ENCODE data around the gene FOLH1.
"Not testable (repeated sequence)": the region's sequence is repeated elsewhere in the genome, so short reads cannot be mapped to it uniquely, and the experiment has no call there.

The FOLH1 gene

DNA sequence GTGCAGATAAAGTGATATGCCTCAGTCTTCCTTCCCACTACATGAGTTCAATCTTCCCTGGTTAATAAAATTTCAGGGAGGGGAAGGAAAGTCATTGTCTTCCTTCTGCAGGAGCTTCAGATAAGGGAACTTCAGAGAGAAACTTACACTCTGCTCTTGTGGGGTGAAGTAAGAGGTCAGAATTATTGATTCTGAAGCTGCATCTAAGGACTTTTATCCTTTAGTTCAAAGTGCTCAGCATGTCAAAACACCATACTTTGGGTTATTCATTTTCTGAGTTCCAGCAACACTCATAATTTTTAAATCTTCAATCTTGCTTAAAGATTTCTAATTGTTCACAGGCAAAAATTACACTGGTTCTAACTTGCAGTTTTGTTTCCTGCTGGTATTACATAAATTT lies 33.0 kb downstream of the FOLH1 start:
- DNase-seq = not testable (repeated sequence)

DNA sequence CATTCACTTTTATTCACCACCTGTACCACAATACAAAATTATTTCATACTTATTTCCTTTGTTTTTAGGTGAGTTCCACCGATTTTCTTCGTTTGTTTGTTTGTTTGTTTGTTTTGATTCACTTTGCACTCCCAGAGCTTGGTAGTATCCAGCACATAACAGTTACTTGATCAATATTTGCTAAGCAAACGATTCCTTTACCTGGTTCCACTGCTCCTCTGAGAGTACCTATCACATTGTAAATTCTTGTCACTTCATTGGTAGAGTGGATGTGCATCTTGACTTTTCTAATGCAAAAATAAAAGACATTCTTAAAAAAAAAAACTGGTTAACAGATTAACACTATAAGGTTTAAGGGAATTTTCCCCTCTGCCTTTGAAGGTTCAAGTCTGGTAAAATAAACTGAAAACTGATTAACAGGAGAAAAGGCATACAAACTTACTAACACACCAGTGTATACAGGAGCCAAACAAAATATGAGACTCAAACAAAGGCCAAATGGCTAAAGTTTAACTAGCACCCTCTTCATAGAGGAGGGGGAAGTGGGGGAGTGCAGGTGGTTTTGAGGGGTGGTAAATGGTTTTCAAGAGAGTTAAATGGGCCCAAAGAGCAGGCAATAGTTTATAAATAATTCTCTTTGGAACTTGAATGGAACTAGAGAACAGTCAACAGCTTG lies 33.6 kb downstream of the FOLH1 start:
- DNase-seq = not testable (repeated sequence)

DNA sequence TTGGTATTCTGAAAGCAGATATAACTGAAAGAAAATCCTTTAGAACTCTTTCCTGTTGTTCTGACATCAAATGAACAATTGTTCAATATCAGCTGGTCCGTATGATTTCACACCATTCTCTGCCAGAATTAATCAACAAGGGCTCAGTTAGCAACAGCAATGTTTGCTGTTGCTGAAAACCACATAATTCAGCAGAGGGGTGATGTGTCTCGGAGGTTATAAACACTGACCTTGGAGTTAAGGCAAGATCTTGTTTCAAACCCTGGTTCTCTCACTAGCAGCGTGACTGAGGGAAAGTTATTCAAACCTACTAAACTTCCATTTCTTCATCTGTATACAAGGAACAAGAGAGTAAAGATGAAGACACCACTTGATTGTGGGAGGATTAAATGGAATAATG lies 36.8 kb downstream of the FOLH1 start:
- not testable (repeated sequence) for DNase-seq

DNA sequence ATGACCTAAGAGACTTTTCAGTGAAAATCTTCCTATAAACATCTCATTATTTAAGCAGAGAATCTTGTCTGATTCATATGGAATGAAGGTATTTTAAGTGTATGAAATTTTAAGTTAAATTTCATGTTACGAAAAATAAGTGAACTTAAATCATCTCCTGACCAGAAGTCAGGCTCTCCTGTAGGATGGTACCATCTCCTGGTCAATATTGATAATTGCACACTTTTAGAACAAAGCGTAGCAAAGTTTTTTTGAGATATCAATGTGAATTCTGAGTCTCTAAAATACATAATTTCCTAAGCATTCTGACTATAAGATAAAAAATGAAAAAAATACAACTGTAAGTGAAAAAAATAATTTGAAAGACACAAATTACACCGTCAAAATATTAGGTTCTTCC lies 38.8 kb downstream of the FOLH1 start:
- not testable (repeated sequence) for DNase-seq

DNA sequence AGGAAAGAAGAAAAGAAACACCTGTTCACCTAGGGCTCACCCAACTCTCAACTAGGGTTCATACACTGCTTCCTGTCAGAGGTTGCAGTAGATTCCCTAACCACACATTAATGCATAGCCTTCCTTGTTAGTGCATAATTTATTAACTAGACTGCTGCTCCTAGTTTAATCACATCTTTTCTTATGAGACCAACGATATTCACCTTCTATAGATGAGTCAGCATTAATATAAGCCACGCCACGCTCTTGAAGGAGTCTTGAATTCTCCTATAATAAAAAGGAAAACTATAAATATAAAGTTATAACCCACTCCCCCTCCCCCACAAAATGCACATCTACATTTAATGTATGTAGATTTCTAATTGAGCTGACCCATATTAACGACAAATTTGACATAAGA lies 39.4 kb downstream of the FOLH1 start:
- DNase-seq = not testable (repeated sequence)

DNA sequence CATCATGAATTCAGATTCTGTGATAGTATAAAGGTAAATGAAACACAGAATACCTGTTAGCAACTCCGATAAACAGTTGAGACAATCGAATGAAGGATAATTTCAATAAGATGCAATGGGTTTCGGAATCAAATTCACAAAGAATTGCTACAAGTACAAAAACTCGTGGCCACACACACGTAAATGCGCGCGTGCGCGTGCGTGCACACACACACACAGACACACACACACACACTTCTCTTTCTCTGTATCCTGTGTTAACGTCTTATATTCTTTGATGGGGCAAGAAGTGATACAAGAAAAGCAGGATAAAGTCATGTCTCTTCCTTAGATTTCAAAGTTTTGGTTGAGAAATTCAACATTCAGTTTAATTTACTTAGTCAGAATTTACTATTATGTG lies 57.2 kb downstream of the FOLH1 start:
- DNase-seq = no peak

DNA sequence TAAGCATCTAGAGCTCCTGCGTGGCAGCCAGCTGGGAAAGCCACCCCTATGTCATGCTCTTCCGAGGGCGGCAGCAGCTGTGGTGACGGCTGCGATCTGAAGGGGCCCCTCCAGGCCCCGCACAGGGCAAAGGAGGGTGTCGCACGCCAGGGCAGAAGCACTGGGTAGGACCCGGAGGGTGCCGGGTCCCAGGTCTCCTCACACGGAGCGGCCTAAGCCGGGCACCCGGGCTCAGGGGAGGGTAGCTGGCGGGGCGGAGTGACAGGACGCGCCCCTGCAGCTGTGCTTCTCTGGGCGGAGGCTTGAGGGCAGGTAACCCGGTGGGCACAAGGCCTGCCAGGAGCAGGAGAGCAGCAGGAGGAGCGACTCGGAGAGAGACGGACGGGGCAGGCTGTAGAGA lies 106.0 kb downstream of the FOLH1 start:
- not testable (repeated sequence) for DNase-seq

All from activated CD8-positive, alpha-beta memory T cell treated with anti-CD3 and anti-CD28 coated beads for 24 hours (primary cell).